Epithelial cell of proximal tubule (primary cell): Measurements from ENCODE around the gene SLC35G1. TPM values are rescaled to one million over a fixed set of nuclear protein-coding genes. Genes with fewer than 3 reads are reported as not detected.
A peak's percentile ranks its signal among the peaks of the same experiment; 100 is the strongest.

Experiments
- DNase-seq: peaks from one replicate; pipeline ENCODE4 v3.0.0-alpha.2; 2011; ENCODE audit warnings: low read depth
- H3K4me3 ChIP-seq: 2 replicates; pipeline ENCODE4 v1.5.1; 2011; ENCODE audit warnings: low read depth, mild to moderate bottlenecking, low read length
- CTCF ChIP-seq: conservative IDR thresholded peaks from 2 replicates; pipeline ENCODE4 v1.5.1; 2012; ENCODE audit warnings: low read depth, mild to moderate bottlenecking, low read length
- total RNA-seq: library from RNA; depleted of rRNA; stranded (reverse); fragments of >200 nt; gene quantifications from 2 replicates; pipeline ENCODE4 v1.2.3, GENCODE V29; 2015

Gene SLC35G1
- total RNA-seq, 1 donor from 2014 or later, result 4.7 TPM

- TF ChIP-seq CTCF, result no peak
- DNase-seq, result no peak
- no peak overlapping the region for H3K4me3 ChIP-seq
Measured at GRCh38 chr10:93854975-93855374, 38.8 kb upstream of the SLC35G1 start.

GRCh38 chr10:93856349-93857145 lies 37.2 kb upstream of the SLC35G1 start:
- no peak overlapping the region for H3K4me3 ChIP-seq
- DNase-seq, result no peak
- no peak for TF ChIP-seq CTCF

GRCh38 chr10:93859049-93859655 lies 34.6 kb upstream of the SLC35G1 start:
- H3K4me3 ChIP-seq, result no peak overlapping the region
- DNase-seq, result no peak
- TF ChIP-seq CTCF, result peak; percentile 52

- DNase-seq, result no peak
- no peak for TF ChIP-seq CTCF
- H3K4me3 ChIP-seq, result no peak overlapping the region
Measured at GRCh38 chr10:93861825-93862224, 32.0 kb upstream of the SLC35G1 start.

- TF ChIP-seq CTCF, result no peak
- no peak overlapping the region for H3K4me3 ChIP-seq
- DNase-seq, result no peak
Measured at GRCh38 chr10:93865794-93866425, 27.9 kb upstream of the SLC35G1 start.

GRCh38 chr10:93867525-93867924 lies 26.3 kb upstream of the SLC35G1 start:
- no peak for DNase-seq
- no peak overlapping the region for H3K4me3 ChIP-seq
- no peak for TF ChIP-seq CTCF
